SK-N-SH (cell line): ENCODE data around the gene NMNAT2. TPM values are rescaled to one million over a fixed set of nuclear protein-coding genes. Genes with fewer than 3 reads are reported as not detected.

Experiments
- CTCF ChIA-PET: fragments of 300-600, 350-600 bp; formaldehyde crosslinking; extraction: SDS; loops from one replicate; lab custom pipeline; 2021; lab: Yijun Ruan, JAX
- POLR2A ChIA-PET: fragments of 350-600 bp; sonication (Branson Sonifier 250); formaldehyde crosslinking; extraction: SDS; loops from one replicate; lab custom pipeline; 2020; ENCODE audit warnings: antibody characterized with exemption, inconsistent platforms; lab: Yijun Ruan, JAX
- DNase-seq: peaks from one replicate; pipeline ENCODE4 v3.0.0; 2012
- H2AFZ ChIP-seq: fragments of 200-600 bp; sonication (generic); 2 replicates; pipeline ENCODE4 v1.8.1; 2016; ENCODE audit warnings: antibody characterized with exemption, mild to moderate bottlenecking, low read depth
- H3F3A ChIP-seq: fragments of 200-600 bp; sonication (generic); replicated peaks from 2 replicates; pipeline ENCODE3; 2016; ENCODE audit warnings: antibody characterized with exemption, mild to moderate bottlenecking; ENCODE audit not compliant: insufficient read depth
- H3K27ac ChIP-seq, 2 experiments: fragments of 200-500 bp in 1 of 2; fragments of 200-600 bp in 1 of 2; sonication (Bioruptor generic) in 1 of 2; sonication (generic), shearing (Covaris generic) in 1 of 2; 2 replicates each; pipeline versions ENCODE4 v1.5.1 to v1.6.1; 2014 to 2016; ENCODE audit warnings: low read depth in 2 of 2, inconsistent platforms in 1 of 2, low read length in 1 of 2, mild to moderate bottlenecking in 1 of 2, mixed read lengths in 1 of 2
- H3K27me3 ChIP-seq: fragments of 200-600 bp; sonication (generic), shearing (Covaris generic); 2 replicates; pipeline ENCODE4 v1.6.1; 2016; ENCODE audit warnings: mixed run types; ENCODE audit not compliant: insufficient read depth
- H3K36me3 ChIP-seq, 2 experiments: fragments of 200-500 bp in 1 of 2; fragments of 200-600 bp in 1 of 2; sonication (Bioruptor generic) in 1 of 2; sonication (generic) in 1 of 2; replicated peaks in 1 of 2; 2 replicates each; pipeline versions ENCODE3 to v1.5.1; 2014 to 2016; ENCODE audit warnings: low read length in 1 of 2, mild to moderate bottlenecking in 1 of 2; ENCODE audit not compliant: insufficient read depth in 2 of 2, control insufficient read depth in 1 of 2
- H3K4me1 ChIP-seq, 2 experiments: fragments of 200-500 bp in 1 of 2; fragments of 200-600 bp in 1 of 2; sonication (Bioruptor generic) in 1 of 2; sonication (generic), shearing (Covaris generic) in 1 of 2; 2 replicates each; pipeline versions ENCODE4 v1.5.1 to v1.6.1; 2014 to 2016; ENCODE audit warnings: low read depth in 1 of 2, low read length in 1 of 2, mixed run types in 1 of 2; ENCODE audit not compliant: insufficient read depth in 2 of 2, control insufficient read depth in 1 of 2
- H3K4me2 ChIP-seq: fragments of 200-600 bp; sonication (generic), shearing (Covaris generic); 2 replicates; pipeline ENCODE4 v1.6.1; 2017; ENCODE audit warnings: mixed run types
- H3K4me3 ChIP-seq, 2 experiments: fragments of 200-500 bp in 1 of 2; fragments of 200-600 bp in 1 of 2; sonication (Bioruptor generic) in 1 of 2; sonication (generic), shearing (Covaris generic) in 1 of 2; 2 replicates each; pipeline versions ENCODE4 v1.5.1 to v1.8.1; 2014 to 2016; ENCODE audit warnings: low read depth in 2 of 2, inconsistent platforms in 1 of 2, low read length in 1 of 2, mild to moderate bottlenecking in 1 of 2, mixed read lengths in 1 of 2, moderate library complexity in 1 of 2
- H3K79me2 ChIP-seq: fragments of 200-600 bp; sonication (generic); 2 replicates; pipeline ENCODE4 v1.8.1; 2017; ENCODE audit warnings: mild to moderate bottlenecking; ENCODE audit not compliant: insufficient read depth
- H3K9ac ChIP-seq: fragments of 200-600 bp; sonication (generic); 2 replicates; pipeline ENCODE4 v1.6.1; 2017; ENCODE audit warnings: mixed run types
- H3K9me2 ChIP-seq: fragments of 200-600 bp; sonication (generic); 2 replicates; pipeline ENCODE4 v1.6.1; 2017; ENCODE audit warnings: mixed run types
- H3K9me3 ChIP-seq: fragments of 200-600 bp; sonication (generic); 2 replicates; pipeline ENCODE4 v1.6.1; 2017; ENCODE audit warnings: mixed run types, mild to moderate bottlenecking, moderate library complexity
- H4K20me1 ChIP-seq: fragments of 200-600 bp; sonication (generic); 2 replicates; pipeline ENCODE4 v1.6.1; 2017; ENCODE audit warnings: mild to moderate bottlenecking, mixed run types; ENCODE audit not compliant: insufficient read depth
- CTCF ChIP-seq: fragments of 200-600 bp; sonication (generic); IDR thresholded peaks from 2 replicates; pipeline ENCODE4 v1.6.1; 2017; ENCODE audit warnings: antibody characterized with exemption, mild to moderate bottlenecking, moderate library complexity
- EP300 ChIP-seq, 2 experiments: IDR thresholded peaks; 2 replicates each; pipeline versions ENCODE4 v1.4.0 to v1.6.1; 2012; ENCODE audit warnings: borderline replicate concordance in 1 of 2, low read depth in 1 of 2, low read length in 1 of 2
- EZH2phosphoT487 ChIP-seq: fragments of 200-600 bp; sonication (generic); IDR thresholded peaks from 2 replicates; pipeline ENCODE4 v1.6.1; 2017; ENCODE audit warnings: low read depth, mixed run types, mild to moderate bottlenecking, antibody characterized with exemption, moderate library complexity, borderline replicate concordance
- FOSL2 ChIP-seq: IDR thresholded peaks from 2 replicates; pipeline ENCODE4 v1.4.0; 2012; ENCODE audit warnings: low read depth, mild to moderate bottlenecking, moderate library complexity, borderline replicate concordance
- FOXJ3 ChIP-seq: sonication (generic); formaldehyde crosslinking; IDR thresholded peaks from 2 replicates; pipeline ENCODE4 v1.5.1; 2020; ENCODE audit warnings: mild to moderate bottlenecking, missing genetic modification reagents
- FOXM1 ChIP-seq: IDR thresholded peaks from 2 replicates; pipeline ENCODE4 v1.4.0; 2012; ENCODE audit warnings: low read depth, mild to moderate bottlenecking
- IRF3 ChIP-seq: fragments of 150-350 bp; IDR thresholded peaks from 2 replicates; pipeline ENCODE4 v1.6.1; 2016; ENCODE audit warnings: mild to moderate bottlenecking, low read depth, low read length
- JUND ChIP-seq: IDR thresholded peaks from 2 replicates; pipeline ENCODE4 v1.4.0; 2012
- MXI1 ChIP-seq: IDR thresholded peaks from 2 replicates; pipeline ENCODE4 v1.6.1; 2012; ENCODE audit warnings: mild to moderate bottlenecking, low read depth, low read length, improper control_type of control experiment
- NFIC ChIP-seq: IDR thresholded peaks from 2 replicates; pipeline ENCODE4 v1.4.0; 2012; ENCODE audit warnings: borderline replicate concordance
- NRF1 ChIP-seq: IDR thresholded peaks from 2 replicates; pipeline ENCODE4 v1.6.1; 2012; ENCODE audit warnings: low read depth, mild to moderate bottlenecking, low read length
- RCOR1 ChIP-seq: fragments of 150-350 bp; IDR thresholded peaks from 2 replicates; pipeline ENCODE4 v1.6.1; 2017; ENCODE audit warnings: antibody characterized with exemption, low read length
- RFX5 ChIP-seq: IDR thresholded peaks from 2 replicates; pipeline ENCODE4 v1.6.1; 2012; ENCODE audit warnings: mild to moderate bottlenecking, improper control_type of control experiment, low read length
- USF1 ChIP-seq: IDR thresholded peaks from 2 replicates; pipeline ENCODE4 v1.4.0; 2012; ENCODE audit warnings: low read depth, borderline replicate concordance
- USF2 ChIP-seq: fragments of 150-350 bp; IDR thresholded peaks from 2 replicates; pipeline ENCODE4 v1.6.1; 2017; ENCODE audit warnings: antibody characterized with exemption, low read length, low read depth, borderline replicate concordance
- WGBS: methylation state at CpG from one replicate; pipeline ENCODE4 v1.1.6; 2017; ENCODE audit warnings: low lambda C conversion rate; 5-methylcytosine and 5-hydroxymethylcytosine counted together
- polyA plus RNA-seq, 3 experiments: library from polyadenylated mRNA; depleted of rRNA; stranded (reverse); fragments of >200 nt; gene quantifications; 2 replicates each; pipeline ENCODE4 v1.2.3, GENCODE V29; 2012

Gene NMNAT2
- polyA plus RNA-seq, 1 of the 3 experiments (the other 2 are of a cell fraction): 0.07 TPM

- H3K27me3 ChIP-seq: peaks cover 1% of the 10 kb centered on the region; the same call in 1 of the 2 replicates
- ChIA-PET POLR2A (no interaction called here), CTCF (interaction anchor here (1.1 to 1.2 kb wide), 2 partner anchors 13 to 167 kb away, joined by 3 to 4 read pairs; no protein-coding TSS in a partner anchor)
- no peak overlapping the region for H3K4me2 ChIP-seq
- H3K4me1 ChIP-seq: no peaks in the 10 kb centered on the region; a peak in 1 of 4 replicates
- no peak overlapping the region for H3K9ac ChIP-seq
- H3K27ac ChIP-seq: no peak overlapping the region
- no peak for TF ChIP-seq RCOR1
- no peak for TF ChIP-seq FOSL2
- TF ChIP-seq EP300 (IDR thresholded peaks at IDR 0.05; ENCODE audit: borderline replicate concordance in 1 of 2, low read depth in 1 of 2, low read length in 1 of 2): no peak
- no peak for TF ChIP-seq USF2
- no peak for TF ChIP-seq JUND
- TF ChIP-seq FOXM1: no peak
- TF ChIP-seq RFX5: no peak
- TF ChIP-seq MXI1: no peak
- TF ChIP-seq NRF1: no peak
- no peak for TF ChIP-seq FOXJ3
- TF ChIP-seq NFIC: no peak
- no peak for TF ChIP-seq CTCF
- no peak for TF ChIP-seq EZH2phosphoT487
- TF ChIP-seq IRF3: no peak
- no peak for TF ChIP-seq USF1
- no peaks in the 10 kb centered on the region for H3K79me2 ChIP-seq
- H3K4me3 ChIP-seq: no peak overlapping the region
- H3K9me3 ChIP-seq: no peaks in the 10 kb centered on the region
- no peaks in the 10 kb centered on the region for H4K20me1 ChIP-seq
- H3F3A ChIP-seq: peaks cover 3% of the 10 kb centered on the region
- no peaks in the 10 kb centered on the region for H3K9me2 ChIP-seq
- DNase-seq: peak; percentile 52
- H2AFZ ChIP-seq: no peak overlapping the region
- WGBS: 77% methylated on average over 2 of the region's 2 CpGs
- no peaks in the 10 kb centered on the region for H3K36me3 ChIP-seq
Measured at GRCh38 chr1:183443011-183443410, 24.8 kb upstream of the NMNAT2 start.
